ENCODE results near the gene SLC25A42.
"Not testable (repeated sequence)": the region's sequence is repeated elsewhere in the genome, so short reads cannot be mapped to it uniquely, and the experiment has no call there.

Gene SLC25A42

GRCh38 chr19:19107654-19108053 lies 43.9 kb downstream of the SLC25A42 start:
- no peak for DNase-seq

- DNase-seq: no peak
These were observed 45.8 kb downstream of the SLC25A42 start for GRCh38 chr19:19109601-19110000.

- DNase-seq: peak; percentile 33
These were observed 46.8 kb downstream of the SLC25A42 start for GRCh38 chr19:19110410-19111135.

GRCh38 chr19:19111136-19111835 lies 47.5 kb downstream of the SLC25A42 start:
- no peak for DNase-seq

GRCh38 chr19:19111967-19112580 lies 48.3 kb downstream of the SLC25A42 start:
- no peak for DNase-seq

GRCh38 chr19:19113040-19113626 lies 49.3 kb downstream of the SLC25A42 start:
- DNase-seq: no peak

GRCh38 chr19:19115954-19116353 lies 52.2 kb downstream of the SLC25A42 start:
- peak; percentile 68 for DNase-seq

- DNase-seq: no peak
These were observed 55.8 kb downstream of the SLC25A42 start for GRCh38 chr19:19119325-19120237.

GRCh38 chr19:19120308-19121231 lies 56.8 kb downstream of the SLC25A42 start:
- DNase-seq: no peak

- no peak for DNase-seq
These were observed 57.6 kb downstream of the SLC25A42 start for GRCh38 chr19:19121371-19121770.

GRCh38 chr19:19122902-19123301 lies 59.1 kb downstream of the SLC25A42 start:
- DNase-seq: no peak

- no peak for DNase-seq
These were observed 59.6 kb downstream of the SLC25A42 start for GRCh38 chr19:19123386-19123785.

- DNase-seq: no peak
These were observed 62.3 kb downstream of the SLC25A42 start for GRCh38 chr19:19126102-19126501.

GRCh38 chr19:19131989-19132388 lies 68.2 kb downstream of the SLC25A42 start:
- DNase-seq: no peak

GRCh38 chr19:19132912-19133311 lies 69.1 kb downstream of the SLC25A42 start:
- no peak for DNase-seq

- no peak for DNase-seq
These were observed 70.2 kb downstream of the SLC25A42 start for GRCh38 chr19:19133985-19134384.

- DNase-seq: peak; percentile 56
These were observed 70.9 kb downstream of the SLC25A42 start for GRCh38 chr19:19134687-19135158.

- DNase-seq: not testable (repeated sequence)
These were observed 71.9 kb downstream of the SLC25A42 start for GRCh38 chr19:19135713-19136112.

GRCh38 chr19:19137556-19138108 lies 73.8 kb downstream of the SLC25A42 start:
- DNase-seq: no peak

- peak; percentile 95 for DNase-seq
These were observed 74.6 kb downstream of the SLC25A42 start, which contains the start of gene TMEM161A for GRCh38 chr19:19138109-19138981. Gene TMEM161A, minus strand, starts transcription at chr19:19138478. Its CDS starts 50 bp downstream, at chr19:19138428.

Measured in CD4-positive, alpha-beta T cell treated with Interleukin-17A for 4 hours (primary cell).